Endodermal cell (in vitro differentiated cells): ENCODE results near the gene PRKCA. TPM values are rescaled to one million over a fixed set of nuclear protein-coding genes. Genes with fewer than 3 reads are reported as not detected.

Source experiments
- DNase-seq: peaks from one replicate; pipeline ENCODE4 v3.0.0-alpha.2; 2017
- H3K27ac ChIP-seq: 2 replicates; pipeline ENCODE4 v1.5.1; 2013; ENCODE audit warnings: mild to moderate bottlenecking, low read depth, low read length, moderate library complexity
- H3K27me3 ChIP-seq: 2 replicates; pipeline ENCODE4 v1.6.1; 2013; ENCODE audit warnings: mild to moderate bottlenecking, low read length, moderate library complexity; ENCODE audit not compliant: insufficient read depth, control insufficient read depth, poor library complexity, severe bottlenecking
- H3K36me3 ChIP-seq: 2 replicates; pipeline ENCODE4 v1.7.0; 2013; ENCODE audit warnings: mild to moderate bottlenecking, low read length, moderate library complexity; ENCODE audit not compliant: control insufficient read depth, insufficient read depth
- H3K4me1 ChIP-seq: one replicate; pipeline ENCODE4 v1.7.0; 2013; ENCODE audit warnings: low read length; ENCODE audit not compliant: control insufficient read depth, insufficient read depth
- H3K4me3 ChIP-seq: 2 replicates; pipeline ENCODE4 v1.5.1; 2013; ENCODE audit warnings: mild to moderate bottlenecking, low read length, moderate library complexity
- H3K9ac ChIP-seq: 2 replicates; pipeline ENCODE4 v1.6.1; 2013; ENCODE audit warnings: mild to moderate bottlenecking, low read length, moderate library complexity; ENCODE audit not compliant: poor library complexity, severe bottlenecking; ENCODE audit errors: extremely low read depth
- H3K9me3 ChIP-seq: 2 replicates; pipeline ENCODE4 v1.6.1; 2013; ENCODE audit warnings: mild to moderate bottlenecking, low read length, moderate library complexity; ENCODE audit not compliant: control insufficient read depth
- H3K27ac Mint-ChIP-seq: 2 replicates; pipeline ENCODE4 v1.8.0; 2020; ENCODE audit warnings: mixed read lengths
- H3K27me3 Mint-ChIP-seq: 2 replicates; pipeline ENCODE4 v1.8.0; 2021; ENCODE audit warnings: mild to moderate bottlenecking, mixed read lengths; ENCODE audit not compliant: insufficient read depth
- H3K36me3 Mint-ChIP-seq: 2 replicates; pipeline ENCODE4 v1.8.0; 2020; ENCODE audit warnings: low read depth, mixed read lengths
- H3K4me1 Mint-ChIP-seq: 2 replicates; pipeline ENCODE4 v1.8.0; 2020; ENCODE audit warnings: mixed read lengths
- H3K4me3 Mint-ChIP-seq: 2 replicates; pipeline ENCODE4 v1.8.0; 2020; ENCODE audit warnings: mild to moderate bottlenecking, moderate library complexity, mixed read lengths
- H3K9me3 Mint-ChIP-seq: 2 replicates; pipeline ENCODE4 v1.8.0; 2020; ENCODE audit warnings: mild to moderate bottlenecking, mixed read lengths
- WGBS, 2 experiments: methylation state at CpG; one replicate each; pipeline versions ENCODE4 v1.1.5 to v1.1.7; 2013; ENCODE audit warnings: missing lambda C conversion rate in 2 of 2, mixed read lengths in 1 of 2; ENCODE audit not compliant: insufficient coverage in 1 of 2, insufficient read length in 1 of 2; 5-methylcytosine and 5-hydroxymethylcytosine counted together
- total RNA-seq, 2 donors: library from RNA; stranded (reverse); fragmentation: NEBNext Ultra II Directional in 1 of 2; extraction: Animal tissue kit (Norgen Biotek cat#: 25700) in 1 of 2; gene quantifications; 2 replicates in 1 of 2; 3 replicates in 1 of 2; pipeline ENCODE4 v1.2.1, GENCODE V29; 2021
- TF ChIP-seq, protein P1 (sequence below): fragments of 200-600 bp; sonication (generic); conservative IDR thresholded peaks from 2 replicates; pipeline ENCODE4 v1.5.0; 2021; ENCODE audit warnings: antibody characterized with exemption, mild to moderate bottlenecking

PRKCA gene
- total RNA-seq, 2 donors from 2014 or later: 8.7 to 14.6 TPM

DNA sequence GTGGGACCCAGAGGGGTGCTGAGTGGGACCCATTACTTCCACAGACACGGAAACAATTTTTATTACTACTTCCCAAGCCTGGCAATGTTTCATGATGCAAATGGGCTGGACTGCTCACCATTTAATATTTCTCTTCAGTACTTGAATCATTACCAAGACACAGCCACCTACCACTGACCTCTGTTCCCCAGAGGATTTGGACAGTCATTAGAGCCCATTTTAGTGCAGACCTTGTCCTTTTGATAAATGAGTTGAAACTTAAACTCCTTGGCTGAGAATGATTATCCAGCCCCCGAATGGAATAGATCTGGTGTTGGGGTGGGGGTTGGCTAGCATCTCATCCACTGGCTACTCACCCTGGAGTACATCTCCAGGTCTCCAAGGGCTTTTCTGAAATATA is 39.6 kb upstream of the PRKCA start:
- Mint-ChIP-seq H3K9me3 (peaks cover 7% of the 10 kb centered on the region), H3K27me3 (no peaks in the 10 kb centered on the region), H3K36me3 (no peaks in the 10 kb centered on the region), H3K27ac (no peak overlapping the region), H3K4me1 (peaks cover 7% of the 10 kb centered on the region), H3K4me3 (no peak overlapping the region)
- H3K9me3 ChIP-seq: peaks cover 5% of the 10 kb centered on the region
- DNase-seq: no peak
- WGBS, 2 experiments: 79 to 92% methylated on average over 2 of the region's 2 CpGs
- no peaks in the 10 kb centered on the region for H3K27me3 ChIP-seq
- no peak overlapping the region for H3K9ac ChIP-seq
- no peak overlapping the region for H3K4me3 ChIP-seq
- H3K36me3 ChIP-seq: no peaks in the 10 kb centered on the region
- TF ChIP-seq, protein P1, sequence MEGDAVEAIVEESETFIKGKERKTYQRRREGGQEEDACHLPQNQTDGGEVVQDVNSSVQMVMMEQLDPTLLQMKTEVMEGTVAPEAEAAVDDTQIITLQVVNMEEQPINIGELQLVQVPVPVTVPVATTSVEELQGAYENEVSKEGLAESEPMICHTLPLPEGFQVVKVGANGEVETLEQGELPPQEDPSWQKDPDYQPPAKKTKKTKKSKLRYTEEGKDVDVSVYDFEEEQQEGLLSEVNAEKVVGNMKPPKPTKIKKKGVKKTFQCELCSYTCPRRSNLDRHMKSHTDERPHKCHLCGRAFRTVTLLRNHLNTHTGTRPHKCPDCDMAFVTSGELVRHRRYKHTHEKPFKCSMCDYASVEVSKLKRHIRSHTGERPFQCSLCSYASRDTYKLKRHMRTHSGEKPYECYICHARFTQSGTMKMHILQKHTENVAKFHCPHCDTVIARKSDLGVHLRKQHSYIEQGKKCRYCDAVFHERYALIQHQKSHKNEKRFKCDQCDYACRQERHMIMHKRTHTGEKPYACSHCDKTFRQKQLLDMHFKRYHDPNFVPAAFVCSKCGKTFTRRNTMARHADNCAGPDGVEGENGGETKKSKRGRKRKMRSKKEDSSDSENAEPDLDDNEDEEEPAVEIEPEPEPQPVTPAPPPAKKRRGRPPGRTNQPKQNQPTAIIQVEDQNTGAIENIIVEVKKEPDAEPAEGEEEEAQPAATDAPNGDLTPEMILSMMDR: no peak
- H3K4me1 ChIP-seq: no peaks in the 10 kb centered on the region
- H3K27ac ChIP-seq: no peak overlapping the region

DNA sequence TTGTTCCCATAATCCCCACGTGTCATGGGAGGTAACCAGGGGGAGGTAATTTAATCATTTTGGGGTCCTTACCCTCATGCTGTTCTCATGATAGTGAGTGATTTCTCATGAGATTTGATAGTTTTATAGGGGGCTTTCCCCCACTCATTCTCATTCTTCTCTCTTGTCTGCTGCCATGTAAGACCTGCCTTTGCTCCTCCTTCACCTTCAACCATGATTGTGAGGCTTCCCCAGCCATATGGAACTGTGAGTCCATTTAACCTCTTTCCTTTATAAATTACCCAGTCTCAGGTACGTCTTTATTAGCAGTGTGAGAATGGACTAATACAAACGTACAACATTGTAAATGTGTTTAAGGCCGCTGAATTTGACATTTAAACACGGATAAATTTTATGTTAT is 37.7 kb upstream of the PRKCA start:
- peaks cover 5% of the 10 kb centered on the region for H3K9me3 ChIP-seq
- Mint-ChIP-seq H3K27me3 (peaks cover 2% of the 10 kb centered on the region), H3K36me3 (no peaks in the 10 kb centered on the region), H3K4me1 (peaks cover 7% of the 10 kb centered on the region), H3K27ac (no peak overlapping the region), H3K9me3 (peaks cover 12% of the 10 kb centered on the region), H3K4me3 (no peak overlapping the region)
- DNase-seq: no peak
- H3K9ac ChIP-seq: no peak overlapping the region
- H3K4me1 ChIP-seq: no peaks in the 10 kb centered on the region
- no peaks in the 10 kb centered on the region for H3K27me3 ChIP-seq
- TF ChIP-seq, protein P1: no peak
- no peak overlapping the region for H3K4me3 ChIP-seq
- no peak overlapping the region for H3K27ac ChIP-seq
- 95 to 100% methylated on average over 1 to 5 of the region's 5 CpGs for WGBS, 2 experiments
- H3K36me3 ChIP-seq: no peaks in the 10 kb centered on the region

DNA sequence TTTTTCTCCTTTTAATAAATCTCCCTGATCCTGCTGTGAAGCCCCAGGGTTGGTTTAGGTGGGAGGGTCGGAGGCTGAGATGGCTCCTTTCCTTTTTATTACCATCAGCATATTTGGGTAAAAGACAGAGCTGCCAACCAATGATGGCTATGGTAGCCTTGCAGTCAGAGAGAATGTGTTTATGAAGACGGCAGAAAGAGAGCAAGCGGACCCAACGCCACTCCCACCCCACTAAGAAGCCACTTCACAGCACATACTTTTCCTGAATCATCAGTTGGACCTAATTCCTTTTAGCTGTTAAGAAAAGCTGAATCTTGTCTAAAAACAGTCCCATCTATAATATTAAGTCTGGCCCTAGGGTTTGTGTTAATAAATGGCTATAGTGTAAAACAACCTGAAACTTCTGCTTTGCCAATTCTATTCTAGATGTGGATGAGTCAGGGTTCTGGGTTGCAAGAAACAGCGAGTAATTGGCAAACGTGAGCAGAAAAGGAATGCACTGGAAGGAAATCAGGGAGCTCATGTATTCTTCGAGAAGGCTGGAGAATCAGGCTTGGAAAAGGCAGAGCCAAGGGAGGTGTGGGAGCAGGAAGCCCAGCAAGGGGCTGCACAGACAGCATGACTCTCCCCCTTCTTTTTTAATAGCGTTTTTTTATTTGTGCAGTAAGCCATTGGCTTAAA is 34.0 kb upstream of the PRKCA start:
- peaks cover 26% of the 10 kb centered on the region for H3K9me3 ChIP-seq
- no peak for DNase-seq
- H3K4me3 ChIP-seq: no peak overlapping the region
- H3K27ac ChIP-seq: no peak overlapping the region
- Mint-ChIP-seq H3K4me3 (no peak overlapping the region), H3K9me3 (peaks cover 34% of the 10 kb centered on the region), H3K4me1 (peaks cover 7% of the 10 kb centered on the region), H3K27me3 (peaks cover 2% of the 10 kb centered on the region), H3K36me3 (no peaks in the 10 kb centered on the region), H3K27ac (no peak overlapping the region)
- H3K36me3 ChIP-seq: no peaks in the 10 kb centered on the region
- H3K27me3 ChIP-seq: no peaks in the 10 kb centered on the region
- no peak overlapping the region for H3K9ac ChIP-seq
- WGBS, 2 experiments: 82% methylated on average over 6 of the region's 8 CpGs
- TF ChIP-seq, protein P1: no peak
- H3K4me1 ChIP-seq: no peaks in the 10 kb centered on the region
